Amniotic stem cell (primary cell): Measurements from ENCODE around the gene GJB3.

Source experiments
- DNase-seq: peaks from one replicate; lab custom pipeline; 2025; lab: John Stamatoyannopoulos, UW

GJB3 gene

GRCh38 chr1:34825455-34826091, 44.6 kb downstream of the GJB3 start:
- DNase-seq, result no peak

GRCh38 chr1:34827341-34827941, 46.4 kb downstream of the GJB3 start:
- DNase-seq, result no peak

- DNase-seq, result no peak
Measured at GRCh38 chr1:34828611-34829010, 47.6 kb downstream of the GJB3 start.

- no peak for DNase-seq
Measured at GRCh38 chr1:34829250-34829649, 48.2 kb downstream of the GJB3 start.

GRCh38 chr1:34831721-34832246, 50.8 kb downstream of the GJB3 start:
- DNase-seq, result no peak

GRCh38 chr1:34833711-34834110, 52.7 kb downstream of the GJB3 start:
- DNase-seq, result no peak
